COLO668 (cell line): ENCODE data around the gene CDH23.

Source experiments
- DNase-seq: peaks from one replicate; lab custom pipeline; 2025; ENCODE audit not compliant: unreplicated experiment; lab: John Stamatoyannopoulos, UW

Gene CDH23

DNA sequence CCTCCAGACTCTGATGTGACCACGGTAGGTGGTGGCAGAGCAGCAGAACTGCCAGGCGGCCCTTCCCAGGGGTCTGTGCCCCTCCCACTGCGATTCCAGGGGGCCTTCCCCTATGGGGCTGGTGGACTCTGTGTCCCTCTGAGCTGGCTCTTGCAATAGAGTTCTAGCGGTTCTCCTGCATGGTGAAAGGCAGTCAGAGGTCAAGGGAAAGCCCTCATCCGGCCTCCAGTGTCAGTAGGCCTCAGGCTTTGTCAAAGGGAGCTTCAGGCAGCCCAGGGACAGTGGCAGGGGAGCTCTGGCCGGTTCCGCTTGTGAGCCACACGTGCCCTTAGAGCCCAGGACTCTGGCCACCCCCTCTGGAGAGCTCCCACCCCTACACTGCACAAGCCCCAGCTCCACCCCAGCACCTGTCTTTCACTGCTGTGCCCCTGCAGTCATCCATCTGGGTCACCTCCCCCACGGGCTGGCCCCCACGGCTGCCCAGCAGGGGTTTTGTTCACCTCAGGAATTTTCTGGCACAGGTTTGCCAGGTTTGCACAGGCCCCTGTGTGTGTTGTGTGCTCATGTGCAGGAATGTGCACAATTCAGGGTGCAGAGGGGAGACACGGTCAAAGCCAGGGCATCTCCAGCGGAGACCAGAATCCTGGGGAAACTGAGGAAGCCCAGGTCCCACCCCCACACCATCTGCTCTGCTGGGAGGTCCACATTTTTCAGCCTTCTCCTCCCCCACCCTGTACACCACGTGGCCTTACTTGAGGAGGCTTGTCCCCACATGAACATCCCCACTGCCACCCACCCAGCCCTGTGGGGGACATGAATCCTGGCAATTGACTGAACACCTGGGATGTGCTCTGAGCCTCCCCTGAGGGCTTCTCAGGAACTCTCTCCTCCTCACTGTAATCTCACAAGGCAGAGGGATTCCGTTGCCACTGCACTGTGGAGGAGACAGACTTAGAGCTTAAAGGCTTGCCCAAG, 299.1 kb downstream of the CDH23 start:
- no peak for DNase-seq

GRCh38 chr10:71696628-71697326, 300.1 kb downstream of the CDH23 start:
- peak; percentile 27 for DNase-seq

DNA sequence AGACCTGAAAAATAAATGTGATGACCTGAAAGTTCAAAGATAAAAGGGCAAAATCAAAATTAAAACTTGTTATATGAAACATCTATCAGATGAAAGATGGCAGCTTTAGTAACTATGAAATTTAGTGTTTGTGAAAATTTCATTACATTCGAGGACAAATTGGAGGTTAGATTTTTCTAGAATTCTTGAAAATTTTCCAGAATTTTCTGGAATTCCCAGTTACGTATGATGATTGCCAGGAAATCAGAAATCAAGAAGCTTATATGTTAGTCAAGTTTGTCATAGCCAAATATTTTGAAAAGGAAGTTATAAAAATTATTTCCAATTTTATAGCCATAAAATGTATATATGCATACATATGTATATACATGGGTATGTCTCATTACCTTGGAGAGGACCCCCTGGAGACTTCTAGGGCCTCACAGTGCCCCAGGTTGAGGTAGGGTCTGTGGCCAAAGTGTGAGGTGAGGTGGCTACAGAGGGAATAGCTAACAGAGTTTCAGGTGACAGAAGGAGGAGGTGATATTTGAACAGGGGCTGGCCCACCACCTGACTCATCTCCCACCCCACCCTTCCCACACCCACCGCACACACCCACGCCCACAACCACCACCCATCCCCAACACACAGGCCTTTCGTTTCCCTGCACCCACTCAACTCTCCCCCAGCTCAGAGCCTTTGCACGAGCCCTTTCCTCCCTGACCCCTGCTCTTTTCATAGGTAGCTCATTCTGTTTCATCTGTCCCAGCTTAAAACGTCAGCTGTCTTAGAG, 301.4 kb downstream of the CDH23 start:
- DNase-seq = no peak

DNA sequence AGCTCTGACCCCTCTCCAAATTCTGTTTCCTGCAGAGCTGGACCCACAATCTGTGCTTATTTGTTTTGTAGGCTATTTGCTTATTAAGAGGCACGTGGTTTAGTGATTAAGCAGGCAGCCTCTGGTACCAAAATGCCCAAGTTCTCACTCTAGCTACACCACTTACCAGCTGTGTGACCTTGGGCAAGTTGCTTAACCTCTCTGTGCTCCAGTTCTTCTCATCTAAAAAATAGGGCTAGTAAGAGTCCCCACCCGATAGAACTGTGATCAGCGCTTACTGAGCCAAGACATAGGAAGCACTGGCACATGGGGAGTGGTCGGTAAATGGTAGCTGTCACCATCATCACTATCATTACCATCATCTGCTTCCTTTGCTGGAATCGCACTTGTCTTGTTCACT, 302.0 kb downstream of the CDH23 start:
- no peak for DNase-seq

GRCh38 chr10:71700731-71701368, 304.1 kb downstream of the CDH23 start:
- no peak for DNase-seq

DNA sequence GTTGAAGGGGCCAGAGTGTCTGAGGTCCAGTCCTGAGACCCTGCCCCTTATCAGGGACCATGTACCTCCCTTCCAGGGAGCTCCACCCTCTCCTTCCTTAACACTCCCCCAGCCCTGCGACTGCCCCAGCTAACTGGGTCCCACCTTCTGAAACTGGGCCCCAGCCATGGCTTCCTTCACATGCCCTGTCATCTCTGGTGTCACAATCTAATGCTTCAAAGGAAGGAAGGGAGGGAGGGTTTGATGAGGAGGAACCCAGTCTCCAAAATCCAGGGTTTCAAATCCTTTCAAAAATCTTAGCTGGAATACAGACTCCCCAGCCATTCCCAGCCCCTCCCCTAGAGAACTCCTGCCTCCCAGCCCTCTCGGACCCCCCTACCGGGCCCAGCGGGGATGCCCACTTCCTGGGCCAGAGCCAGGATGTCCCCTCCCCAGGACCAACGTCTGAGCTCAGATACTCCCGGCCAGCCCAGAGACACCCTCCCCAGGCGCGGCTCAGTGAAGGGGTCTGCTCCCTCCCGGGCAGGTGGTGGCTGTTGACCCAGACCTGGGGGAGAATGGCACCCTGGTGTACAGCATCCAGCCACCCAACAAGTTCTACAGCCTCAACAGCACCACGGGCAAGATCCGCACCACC, 304.9 kb downstream of the CDH23 start:
- DNase-seq = no peak

DNA sequence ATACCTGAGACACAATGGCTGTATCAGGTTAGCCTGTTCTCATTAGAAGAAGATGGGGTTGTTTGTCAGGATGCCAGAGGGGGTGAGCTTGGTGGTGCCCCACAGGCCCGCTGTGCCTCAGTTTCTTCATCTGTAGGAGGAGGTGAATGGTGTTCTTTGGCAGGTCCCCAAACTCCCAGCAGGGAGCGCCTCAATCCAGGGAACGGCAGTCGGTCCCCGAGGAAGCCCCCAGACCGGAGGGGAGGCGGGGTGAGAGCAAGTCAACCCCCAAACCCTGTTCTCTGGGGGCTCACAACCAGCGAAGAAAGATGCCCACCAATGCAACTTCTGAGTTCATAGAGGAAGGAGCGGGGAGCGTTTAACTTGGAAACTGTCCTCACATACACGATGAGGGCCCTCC, 306.9 kb downstream of the CDH23 start:
- DNase-seq = no peak

GRCh38 chr10:71704816-71705215, 308.1 kb downstream of the CDH23 start:
- DNase-seq = no peak

DNA sequence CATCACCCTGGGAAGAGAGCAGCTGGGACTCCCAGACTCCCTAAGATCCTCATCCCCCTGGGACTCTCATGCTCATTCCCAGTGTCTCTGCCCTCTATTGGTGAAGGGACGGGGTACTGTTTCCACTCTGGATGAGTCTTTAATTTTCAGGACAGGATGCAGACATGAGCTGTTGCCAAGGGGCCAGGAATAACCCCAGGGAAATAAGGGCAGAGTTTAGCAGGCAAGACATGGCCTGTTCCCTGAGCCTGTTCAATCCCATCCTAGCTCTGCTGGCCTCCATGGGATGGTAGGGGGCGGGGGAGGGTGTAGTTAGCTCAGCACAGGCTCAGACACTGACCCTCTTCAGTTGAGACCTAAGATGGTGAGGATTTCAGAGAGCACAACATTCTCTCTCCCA, 308.9 kb downstream of the CDH23 start:
- DNase-seq = no peak

- no peak for DNase-seq
These were observed 309.7 kb downstream of the CDH23 start for GRCh38 chr10:71706216-71707121.

GRCh38 chr10:71707240-71707789, 310.6 kb downstream of the CDH23 start:
- DNase-seq = no peak

DNA sequence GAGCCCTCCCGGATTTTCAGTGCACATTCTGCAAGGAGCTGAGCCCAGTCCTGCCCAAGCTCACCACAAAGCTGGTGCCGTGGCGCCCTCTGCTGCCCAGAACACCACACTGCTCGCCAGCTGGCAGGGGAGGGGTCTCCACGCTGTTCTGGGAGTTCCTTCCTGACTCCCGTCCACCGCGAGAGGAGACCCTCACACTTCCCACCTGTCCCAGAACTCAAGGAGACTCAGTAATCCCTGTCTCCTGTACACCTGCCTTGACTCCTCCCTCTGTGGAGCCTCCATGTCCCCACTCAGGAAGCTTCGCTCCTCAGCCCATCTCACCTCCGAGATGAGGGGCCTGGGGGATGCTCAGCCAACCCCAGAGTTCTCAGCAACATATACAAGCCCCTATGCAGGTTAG, 311.6 kb downstream of the CDH23 start:
- peak; percentile 1 for DNase-seq

GRCh38 chr10:71708897-71709882, 312.5 kb downstream of the CDH23 start:
- no peak for DNase-seq

DNA sequence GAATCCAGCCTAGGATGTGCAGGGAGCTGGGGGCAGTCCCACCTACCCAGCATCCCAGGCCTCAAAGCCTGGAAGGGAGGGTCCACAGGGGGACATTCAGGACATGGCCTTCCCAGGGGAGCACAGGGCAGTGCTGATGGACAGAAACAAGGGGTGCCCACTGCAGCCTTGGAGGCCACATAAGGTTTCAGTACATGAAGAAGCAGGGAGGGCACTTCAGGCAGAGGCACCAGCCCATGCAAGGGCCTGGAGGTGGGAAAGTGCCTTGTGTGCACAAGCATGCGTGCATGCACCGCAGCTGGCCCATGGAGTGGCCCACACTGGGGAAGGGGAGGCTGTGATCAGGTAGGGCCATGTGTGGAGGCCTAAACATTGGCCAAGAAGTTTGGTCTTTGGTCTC, 313.8 kb downstream of the CDH23 start:
- no peak for DNase-seq

- DNase-seq = no peak
These were observed 314.4 kb downstream of the CDH23 start for GRCh38 chr10:71711052-71711623.

- DNase-seq = no peak
These were observed 315.4 kb downstream of the CDH23 start for GRCh38 chr10:71712170-71712569.

DNA sequence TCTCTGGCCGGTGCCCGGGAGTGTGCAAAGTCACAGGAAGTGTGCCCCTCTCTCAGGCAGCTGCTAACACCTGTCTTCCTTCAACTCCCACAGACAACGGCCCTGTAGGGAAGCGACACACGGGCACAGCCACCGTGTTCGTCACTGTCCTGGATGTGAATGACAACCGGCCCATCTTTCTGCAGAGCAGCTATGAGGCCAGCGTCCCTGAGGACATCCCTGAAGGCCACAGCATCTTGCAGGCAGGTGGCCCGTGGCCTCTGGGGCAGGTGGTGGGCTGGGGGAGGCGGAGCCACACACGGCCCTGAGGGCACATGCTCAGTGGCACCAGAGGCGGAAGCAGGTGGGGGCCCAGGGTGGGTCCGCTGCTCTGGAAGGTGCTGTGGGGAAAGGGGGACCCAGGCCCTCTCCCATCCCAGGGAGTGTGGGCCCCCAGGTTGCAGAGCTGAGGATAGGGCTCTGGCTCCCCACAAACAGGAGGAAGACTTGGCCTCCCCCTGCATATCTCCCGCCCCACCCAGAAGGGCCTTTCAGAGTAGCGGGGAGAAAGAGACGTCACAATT, 315.9 kb downstream of the CDH23 start:
- DNase-seq = no peak
